ENCODE results near the gene TREML2.
A peak's percentile ranks its signal among the peaks of the same experiment; 100 is the strongest.

TREML2 gene

GRCh38 chr6:41193884-41194283, 7.1 kb downstream of the TREML2 start:
- H3K36me3 ChIP-seq (ENCODE audit: insufficient read depth, low read length) = peaks cover 7% of the 10 kb centered on the region; the same call in 1 of the 2 replicates
- H3K9me3 ChIP-seq (ENCODE audit: insufficient read depth, low read length, severe bottlenecking) = peaks cover 11% of the 10 kb centered on the region
- TF ChIP-seq CTCF (IDR thresholded peaks at IDR 0.05; ENCODE audit: borderline replicate concordance, extremely low read depth, low read length, poor library complexity, severe bottlenecking) = no peak
- TF ChIP-seq EZH2 (IDR thresholded peaks at IDR 0.05; ENCODE audit: borderline replicate concordance, low read depth, low read length, severe bottlenecking) = no peak
- no peaks in the 10 kb centered on the region for H4K20me1 ChIP-seq (ENCODE audit: insufficient read depth, low read length)
- no peak overlapping the region for H3K4me2 ChIP-seq (ENCODE audit: insufficient read depth, low read length)
- no peak overlapping the region for H2AFZ ChIP-seq (ENCODE audit: low read depth, low read length)
- no peaks in the 10 kb centered on the region for H3K79me2 ChIP-seq (ENCODE audit: insufficient read depth, low read length)
- H3K27ac ChIP-seq (ENCODE audit: low read length) = no peak overlapping the region
- peaks cover 6% of the 10 kb centered on the region for H3K4me1 ChIP-seq (ENCODE audit: insufficient read depth, low read length)
- no peak overlapping the region for H3K9ac ChIP-seq (ENCODE audit: low read depth, low read length)
- no peak overlapping the region for H3K4me3 ChIP-seq (ENCODE audit: low read depth in 1 of 2, low read length in 2 of 2)
- DNase-seq (no peak), ATAC-seq (ENCODE audit: insufficient read depth, low read depth) (no peak)
- no peaks in the 10 kb centered on the region for H3K27me3 ChIP-seq (ENCODE audit: insufficient read depth, low read length, poor library complexity)

GRCh38 chr6:41193171-41193734, 7.7 kb downstream of the TREML2 start:
- no peak overlapping the region for H2AFZ ChIP-seq (ENCODE audit: low read depth, low read length)
- DNase-seq (no peak), ATAC-seq (ENCODE audit: insufficient read depth, low read depth) (peak; percentile 22; the same call in 1 of the 3 replicates)
- no peaks in the 10 kb centered on the region for H3K27me3 ChIP-seq (ENCODE audit: insufficient read depth, low read length, poor library complexity)
- TF ChIP-seq CTCF (IDR thresholded peaks at IDR 0.05; ENCODE audit: borderline replicate concordance, extremely low read depth, low read length, poor library complexity, severe bottlenecking) (no peak), EZH2 (IDR thresholded peaks at IDR 0.05; ENCODE audit: borderline replicate concordance, low read depth, low read length, severe bottlenecking) (no peak)
- no peak overlapping the region for H3K27ac ChIP-seq (ENCODE audit: low read length)
- peaks cover under 1% of the 10 kb centered on the region for H3K4me1 ChIP-seq (ENCODE audit: insufficient read depth, low read length)
- H3K79me2 ChIP-seq (ENCODE audit: insufficient read depth, low read length) = no peaks in the 10 kb centered on the region
- peaks cover 7% of the 10 kb centered on the region; the same call in 1 of the 2 replicates for H3K36me3 ChIP-seq (ENCODE audit: insufficient read depth, low read length)
- no peak overlapping the region for H3K9ac ChIP-seq (ENCODE audit: low read depth, low read length)
- peaks cover 11% of the 10 kb centered on the region for H3K9me3 ChIP-seq (ENCODE audit: insufficient read depth, low read length, severe bottlenecking)
- H4K20me1 ChIP-seq (ENCODE audit: insufficient read depth, low read length) = no peaks in the 10 kb centered on the region
- no peak overlapping the region for H3K4me3 ChIP-seq (ENCODE audit: low read depth in 1 of 2, low read length in 2 of 2)
- H3K4me2 ChIP-seq (ENCODE audit: insufficient read depth, low read length) = no peak overlapping the region

- no peak for DNase-seq
Observed at GRCh38 chr6:41191569-41191968, 9.4 kb downstream of the TREML2 start.

More at GRCh38 chr6:41191569-41191968, 9.4 kb downstream of the TREML2 start:
- Histone ChIP-seq H2AFZ (ENCODE audit: low read depth, low read length) (no peak overlapping the region), H3K36me3 (ENCODE audit: insufficient read depth, low read length) (peaks cover 7% of the 10 kb centered on the region; the same call in 1 of the 2 replicates), H3K79me2 (ENCODE audit: insufficient read depth, low read length) (no peaks in the 10 kb centered on the region), H3K4me1 (ENCODE audit: insufficient read depth, low read length) (no peaks in the 10 kb centered on the region), H3K4me3 (ENCODE audit: low read depth in 1 of 2, low read length in 2 of 2) (no peak overlapping the region), H3K27me3 (ENCODE audit: insufficient read depth, low read length, poor library complexity) (no peaks in the 10 kb centered on the region), H3K4me2 (ENCODE audit: insufficient read depth, low read length) (no peak overlapping the region), H3K9ac (ENCODE audit: low read depth, low read length) (no peak overlapping the region), H4K20me1 (ENCODE audit: insufficient read depth, low read length) (no peaks in the 10 kb centered on the region), H3K27ac (ENCODE audit: low read length) (peak overlapping the region; percentile 6; the same call in 1 of the 2 replicates), H3K9me3 (ENCODE audit: insufficient read depth, low read length, severe bottlenecking) (peaks cover 11% of the 10 kb centered on the region)
- TF ChIP-seq EZH2 (IDR thresholded peaks at IDR 0.05; ENCODE audit: borderline replicate concordance, low read depth, low read length, severe bottlenecking) (no peak), CTCF (IDR thresholded peaks at IDR 0.05; ENCODE audit: borderline replicate concordance, extremely low read depth, low read length, poor library complexity, severe bottlenecking) (peak; percentile 59)
- ATAC-seq (ENCODE audit: insufficient read depth, low read depth) = peak; percentile 44; the same call in 1 of the 3 replicates

Data from DND-41 (cell line).